ENCODE measurements around the gene ACTR5.

The ACTR5 gene

DNA sequence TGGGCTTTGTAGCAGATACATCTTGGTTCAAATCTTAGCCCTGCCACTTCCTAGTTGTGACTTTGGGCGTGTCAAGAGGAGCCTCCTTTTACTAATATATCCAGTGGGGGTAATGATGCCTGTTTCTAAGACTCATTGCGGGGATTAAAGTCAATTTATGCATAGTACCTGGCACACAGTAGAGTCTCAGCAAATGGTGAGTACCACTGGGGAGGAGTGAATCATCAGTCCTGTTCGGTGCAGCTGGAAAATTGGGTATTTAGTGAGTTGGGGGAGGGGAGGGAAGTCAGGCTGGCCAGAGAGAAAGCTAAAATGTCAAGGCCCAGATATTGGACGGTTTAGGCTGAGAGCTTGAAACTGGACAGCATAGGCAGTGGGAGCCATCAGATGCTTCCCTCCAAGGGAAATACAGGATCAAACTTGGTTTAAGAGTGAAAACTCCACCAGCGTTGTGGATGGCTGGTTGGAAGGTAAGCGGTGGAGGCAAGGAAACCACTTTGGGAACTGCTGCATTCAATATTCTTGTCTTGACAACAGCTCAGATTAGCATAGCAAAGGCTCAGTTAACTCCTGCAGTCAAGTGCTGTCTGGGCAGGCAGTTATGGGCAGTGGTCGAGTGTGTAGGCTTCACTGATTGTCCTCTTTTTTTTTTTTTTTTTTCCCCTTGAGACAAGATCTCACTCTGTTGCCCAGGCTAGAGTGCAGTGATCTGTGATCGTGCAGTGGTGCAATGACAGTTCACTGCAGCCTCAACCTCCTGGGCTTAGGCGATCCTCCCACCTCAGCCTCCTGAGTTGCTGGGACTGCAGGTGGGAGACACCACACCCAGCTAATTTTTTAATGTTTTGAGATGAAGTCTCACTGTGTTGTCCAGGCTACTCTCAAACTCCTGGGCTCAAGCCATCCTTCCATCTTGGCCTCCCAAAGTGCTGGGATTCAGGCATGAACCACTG is 70.1 kb downstream of the ACTR5 start:
- Histone ChIP-seq H3K4me1 (ENCODE audit: control insufficient read depth, insufficient read depth, low read length) (no peaks in the 10 kb centered on the region), H3K9me3 (ENCODE audit: control insufficient read depth, insufficient read depth, low read depth, low read length) (no peaks in the 10 kb centered on the region), H3K36me3 (ENCODE audit: control insufficient read depth in 2 of 2, insufficient read depth in 1 of 2, low read length in 2 of 2) (no peaks in the 10 kb centered on the region), H3K27ac (ENCODE audit: extremely low read depth, low read depth, low read length) (no peak overlapping the region), H3K4me3 (ENCODE audit: low read depth, low read length) (no peak overlapping the region)
- CTCF ChIA-PET: interaction anchor here (0.7 kb wide), 1 partner anchor 272 kb away, joined by 4 read pairs; no protein-coding TSS in a partner anchor
- POLR2A ChIA-PET: no interaction called here
- TF ChIP-seq ZNF280C (tag by site-specific recombination; IDR thresholded peaks at IDR 0.05) (no peak), ZBTB17 (tag by site-specific recombination; IDR thresholded peaks at IDR 0.05) (peak; percentile 42; the same call in 1 of the 2 replicates)

All from HEK293 (cell line).